RPMI8226 (cell line): ENCODE measurements around the gene SYT7.
"Not testable (repeated sequence)": the region's sequence is repeated elsewhere in the genome, so short reads cannot be mapped to it uniquely, and the experiment has no call there.

Source experiments
- DNase-seq: peaks from one replicate; pipeline ENCODE4 v3.0.0-alpha.2; 2015

SYT7 gene

DNA sequence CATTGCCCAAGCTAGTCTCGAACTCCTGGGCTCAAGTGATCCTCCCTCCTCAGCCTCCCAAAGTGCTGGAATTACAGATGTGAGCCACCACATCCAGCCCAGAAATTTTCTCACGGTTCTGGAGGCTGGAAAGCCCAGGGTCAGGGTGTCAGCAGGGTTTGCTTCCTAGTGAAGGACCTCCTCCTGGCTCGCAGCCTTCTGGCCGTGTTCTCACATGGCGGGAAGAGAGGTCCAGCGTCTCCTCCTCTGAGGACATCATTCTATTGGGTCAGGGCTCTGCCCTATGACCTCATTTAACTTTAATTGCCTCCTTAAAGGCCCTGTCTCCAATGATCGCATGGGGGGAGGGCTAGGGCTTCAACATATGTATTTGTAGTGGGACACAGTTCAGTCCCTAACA, 112.9 kb downstream of the SYT7 start:
- DNase-seq = no peak

DNA sequence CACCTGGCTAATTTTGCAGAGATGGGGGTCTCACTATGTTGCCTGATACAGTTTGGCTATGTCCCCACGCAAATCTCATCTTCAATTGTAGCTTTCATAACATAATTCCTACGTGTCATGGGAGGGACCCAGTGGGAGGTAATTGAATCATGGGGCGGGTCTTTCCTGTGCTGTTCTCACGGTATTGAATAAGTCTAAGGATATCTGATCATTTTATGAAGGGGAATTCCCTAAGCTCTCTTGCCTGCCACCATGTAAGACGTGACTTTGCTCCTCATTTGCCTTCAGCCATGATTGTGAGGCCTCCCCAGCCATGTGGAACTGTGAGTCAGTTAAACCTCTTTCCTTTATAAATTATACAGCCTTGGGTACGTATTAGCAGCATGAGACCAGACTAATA, 113.3 kb downstream of the SYT7 start:
- DNase-seq = not testable (repeated sequence)
